Neuronal stem cell (in vitro differentiated cells): ENCODE results near the gene SMARCC1.

Source experiments
- DNase-seq: peaks from one replicate; pipeline ENCODE4 v3.0.0-alpha.2; 2013; ENCODE audit warnings: low spot score
- H2AFZ ChIP-seq: one replicate; pipeline ENCODE4 v1.6.1; 2013; ENCODE audit warnings: mild to moderate bottlenecking, low read length, inconsistent platforms
- H2AK5ac ChIP-seq: 2 replicates; pipeline ENCODE4 v1.6.1; 2013; ENCODE audit warnings: low read depth, mild to moderate bottlenecking, inconsistent platforms, low read length, moderate library complexity, mixed read lengths
- H2BK120ac ChIP-seq: 2 replicates; pipeline ENCODE4 v1.6.1; 2013; ENCODE audit warnings: low read depth, mild to moderate bottlenecking, inconsistent platforms, low read length, moderate library complexity, mixed read lengths
- H2BK12ac ChIP-seq: one replicate; pipeline ENCODE4 v1.6.1; 2013; ENCODE audit warnings: low read length, inconsistent platforms
- H2BK15ac ChIP-seq: 2 replicates; pipeline ENCODE4 v1.6.1; 2013; ENCODE audit warnings: mild to moderate bottlenecking, low read length, inconsistent platforms, mixed read lengths
- H2BK5ac ChIP-seq: one replicate; pipeline ENCODE4 v1.6.1; 2013; ENCODE audit warnings: inconsistent platforms, mild to moderate bottlenecking, low read length, moderate library complexity
- H3K14ac ChIP-seq: one replicate; pipeline ENCODE4 v1.6.1; 2013; ENCODE audit warnings: low read length, inconsistent platforms
- H3K18ac ChIP-seq: 2 replicates; pipeline ENCODE4 v1.6.1; 2013; ENCODE audit warnings: low read length, inconsistent platforms
- H3K23ac ChIP-seq: 2 replicates; pipeline ENCODE4 v1.6.1; 2013; ENCODE audit warnings: low read depth, mild to moderate bottlenecking, mixed read lengths, low read length, inconsistent platforms; ENCODE audit not compliant: poor library complexity
- H3K27ac ChIP-seq: replicated peaks from 3 replicates; pipeline ENCODE4 v1.5.1; 2013; ENCODE audit warnings: low read length, inconsistent platforms
- H3K27me3 ChIP-seq, 3 experiments: 2 replicates each; pipeline ENCODE4 v1.6.1; 2013; ENCODE audit warnings: low read length in 3 of 3, mild to moderate bottlenecking in 2 of 3, inconsistent platforms in 1 of 3, low read depth in 1 of 3, mixed read lengths in 1 of 3, moderate library complexity in 1 of 3; ENCODE audit not compliant: control insufficient read depth in 3 of 3, insufficient read depth in 3 of 3
- H3K36me3 ChIP-seq, 2 donors: replicated peaks in 1 of 2; 2 replicates each; pipeline ENCODE4 v1.6.1; 2013; ENCODE audit warnings: low read length in 2 of 2; ENCODE audit not compliant: control insufficient read depth in 2 of 2, insufficient read depth in 2 of 2
- H3K4ac ChIP-seq: 2 replicates; pipeline ENCODE4 v1.6.1; 2013; ENCODE audit warnings: inconsistent platforms, mild to moderate bottlenecking, low read length, moderate library complexity
- H3K4me1 ChIP-seq, 2 donors: 1 replicate in 1 of 2; 2 replicates in 1 of 2; pipeline ENCODE4 v1.6.1; 2013; ENCODE audit warnings: low read length in 2 of 2, low read depth in 1 of 2; ENCODE audit not compliant: control insufficient read depth in 2 of 2, insufficient read depth in 1 of 2
- H3K4me2 ChIP-seq: one replicate; pipeline ENCODE4 v1.6.1; 2013; ENCODE audit warnings: mild to moderate bottlenecking, low read length, inconsistent platforms; ENCODE audit not compliant: insufficient read depth, poor library complexity, severe bottlenecking
- H3K4me3 ChIP-seq, 2 donors: 2 replicates each; pipeline ENCODE4 v1.5.1; 2013; ENCODE audit warnings: low read length in 2 of 2, mild to moderate bottlenecking in 2 of 2, inconsistent platforms in 1 of 2, moderate library complexity in 1 of 2
- H3K79me1 ChIP-seq: one replicate; pipeline ENCODE4 v1.6.1; 2013; ENCODE audit warnings: low read depth, mild to moderate bottlenecking, inconsistent platforms, low read length, moderate library complexity
- H3K9ac ChIP-seq: one replicate; pipeline ENCODE4 v1.6.1; 2013; ENCODE audit warnings: mild to moderate bottlenecking, low read depth, low read length, inconsistent platforms; ENCODE audit not compliant: poor library complexity
- H3K9me3 ChIP-seq, 2 donors: replicated peaks in 1 of 2; 2 replicates each; pipeline versions ENCODE3 to v1.6.1; 2013; ENCODE audit warnings: low read length in 2 of 2, mild to moderate bottlenecking in 2 of 2, inconsistent platforms in 1 of 2, low read depth in 1 of 2, mixed read lengths in 1 of 2, moderate library complexity in 1 of 2; ENCODE audit not compliant: control insufficient read depth in 2 of 2, insufficient read depth in 1 of 2
- H4K8ac ChIP-seq: one replicate; pipeline ENCODE4 v1.6.1; 2013; ENCODE audit warnings: low read depth, mild to moderate bottlenecking, inconsistent platforms, low read length, moderate library complexity
- H4K91ac ChIP-seq: one replicate; pipeline ENCODE4 v1.6.1; 2013; ENCODE audit warnings: low read length, low read depth, mild to moderate bottlenecking, inconsistent platforms; ENCODE audit not compliant: poor library complexity
- WGBS, 2 donors: extraction: QIAGEN DNeasy Blood & Tissue Kit; methylation state at CpG; one replicate each; pipeline ENCODE4 v1.1.7; 2013; ENCODE audit warnings: missing lambda C conversion rate in 2 of 2, mixed read lengths in 1 of 2; ENCODE audit not compliant: insufficient read length in 2 of 2, insufficient replicate concordance in 1 of 2; ENCODE audit errors: extremely low coverage in 2 of 2; 5-methylcytosine and 5-hydroxymethylcytosine counted together

Gene SMARCC1

DNA sequence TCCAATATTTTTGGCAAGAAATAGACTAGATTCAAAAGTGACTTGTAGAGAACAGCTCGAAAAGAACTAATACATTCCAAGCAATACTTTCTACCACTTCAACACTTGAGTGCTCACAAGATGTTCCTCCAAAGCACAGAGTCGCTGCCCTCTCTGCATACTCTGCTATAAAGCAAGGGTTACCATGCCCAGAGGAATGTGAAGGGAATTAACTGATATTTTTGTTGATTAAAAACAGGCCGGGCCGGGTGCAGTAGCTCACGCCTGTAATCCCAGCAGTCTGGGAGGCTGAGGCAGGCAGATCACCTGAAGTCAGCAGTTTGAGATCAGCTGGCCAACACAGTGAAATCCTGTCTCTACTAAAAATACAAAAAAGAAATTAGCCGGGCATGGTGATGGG, 145.5 kb downstream of the SMARCC1 start:
- H3K4me2 ChIP-seq, result no peak overlapping the region
- H3K23ac ChIP-seq, result no peak overlapping the region
- no peak overlapping the region for H3K4ac ChIP-seq
- H2BK15ac ChIP-seq, result no peak overlapping the region
- H2BK5ac ChIP-seq, result no peak overlapping the region
- no peak overlapping the region for H3K14ac ChIP-seq
- no peaks in the 10 kb centered on the region for H3K27me3 ChIP-seq
- H3K27ac ChIP-seq, result no peak overlapping the region
- no peak overlapping the region for H3K9ac ChIP-seq
- H3K18ac ChIP-seq, result no peak overlapping the region
- peaks cover 13 to 98% of the 10 kb centered on the region in 2 donors for H3K36me3 ChIP-seq
- DNase-seq, result no peak
- no peaks in the 10 kb centered on the region for H3K79me1 ChIP-seq
- no peak overlapping the region for H4K8ac ChIP-seq
- no peak overlapping the region for H2AFZ ChIP-seq
- no peaks in the 10 kb centered on the region for H3K9me3 ChIP-seq
- H2AK5ac ChIP-seq, result no peak overlapping the region
- no peak overlapping the region for H2BK12ac ChIP-seq
- H3K4me3 ChIP-seq, result no peak overlapping the region
- H2BK120ac ChIP-seq, result no peak overlapping the region
- no CpG with 5 or more reads among the region's 6 CpGs for WGBS, 2 donors
- H4K91ac ChIP-seq, result no peak overlapping the region
- peaks cover 2 to 3% of the 10 kb centered on the region in 2 donors for H3K4me1 ChIP-seq

- Histone ChIP-seq H2BK15ac (no peak overlapping the region), H2BK5ac (no peak overlapping the region), H3K27me3 (no peaks in the 10 kb centered on the region), H2BK12ac (no peak overlapping the region), H3K23ac (no peak overlapping the region), H3K9ac (no peak overlapping the region), H3K9me3 (no peaks in the 10 kb centered on the region), H4K8ac (no peak overlapping the region), H3K36me3 (peaks cover 15 to 98% of the 10 kb centered on the region in 2 donors), H3K4ac (no peak overlapping the region), H3K79me1 (no peaks in the 10 kb centered on the region), H3K4me2 (no peak overlapping the region), H4K91ac (no peak overlapping the region), H3K18ac (no peak overlapping the region), H2BK120ac (no peak overlapping the region), H2AK5ac (no peak overlapping the region), H3K4me3 (no peak overlapping the region), H2AFZ (no peak overlapping the region), H3K27ac (no peak overlapping the region), H3K4me1 (peaks cover 2 to 3% of the 10 kb centered on the region in 2 donors), H3K14ac (no peak overlapping the region)
- no peak for DNase-seq
- no CpG with 5 or more reads among the region's 1 CpG for WGBS, 2 donors
Observed at GRCh38 chr3:47635536-47635935, 146.2 kb downstream of the SMARCC1 start.

DNA sequence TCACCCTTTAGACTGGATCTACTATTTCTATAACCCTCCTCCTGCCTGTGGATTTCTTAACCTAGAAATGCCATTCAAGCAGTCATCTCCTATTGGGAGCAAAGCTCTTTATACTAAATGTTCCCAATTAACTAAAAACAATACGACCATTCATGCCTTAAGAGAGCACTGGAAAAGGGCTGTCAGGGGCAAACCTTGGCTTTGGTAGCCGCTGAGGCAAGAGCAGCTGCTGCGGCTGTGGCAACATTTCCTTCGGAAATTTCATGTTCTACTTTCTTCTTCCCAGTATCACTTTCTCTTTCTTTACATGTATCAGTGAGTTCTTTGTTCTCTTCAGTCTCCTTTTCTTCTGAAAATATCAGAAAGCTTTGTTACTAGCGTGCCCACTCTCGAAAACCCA, 146.7 kb downstream of the SMARCC1 start:
- Histone ChIP-seq H3K14ac (no peak overlapping the region), H3K18ac (no peak overlapping the region), H3K36me3 (peaks cover 18 to 98% of the 10 kb centered on the region in 2 donors), H2BK5ac (no peak overlapping the region), H2BK12ac (no peak overlapping the region), H3K79me1 (no peaks in the 10 kb centered on the region), H3K27ac (no peak overlapping the region), H3K9me3 (no peaks in the 10 kb centered on the region), H3K9ac (no peak overlapping the region), H3K4ac (no peak overlapping the region), H3K23ac (no peak overlapping the region), H2BK15ac (no peak overlapping the region), H4K8ac (no peak overlapping the region), H2BK120ac (no peak overlapping the region), H2AFZ (no peak overlapping the region), H3K4me3 (no peak overlapping the region), H3K27me3 (no peaks in the 10 kb centered on the region), H2AK5ac (no peak overlapping the region), H4K91ac (no peak overlapping the region), H3K4me2 (no peak overlapping the region), H3K4me1 (peaks cover 2 to 3% of the 10 kb centered on the region in 2 donors)
- no peak for DNase-seq
- no CpG with 5 or more reads among the region's 6 CpGs for WGBS, 2 donors

GRCh38 chr3:47630810-47631209, 150.9 kb downstream of the SMARCC1 start:
- Histone ChIP-seq H2BK12ac (no peak overlapping the region), H2AK5ac (no peak overlapping the region), H3K27me3 (no peaks in the 10 kb centered on the region), H2BK120ac (no peak overlapping the region), H4K91ac (no peak overlapping the region), H3K9me3 (no peaks in the 10 kb centered on the region), H2BK15ac (no peak overlapping the region), H3K18ac (no peak overlapping the region), H3K4me2 (no peak overlapping the region), H4K8ac (no peak overlapping the region), H3K79me1 (no peaks in the 10 kb centered on the region), H3K4me1 (peaks cover 0 to 2% of the 10 kb centered on the region in 2 donors), H3K4me3 (no peak overlapping the region), H3K4ac (no peak overlapping the region), H3K27ac (no peak overlapping the region), H3K9ac (no peak overlapping the region), H2BK5ac (no peak overlapping the region), H2AFZ (no peak overlapping the region), H3K36me3 (peaks cover 31 to 98% of the 10 kb centered on the region in 2 donors), H3K23ac (no peak overlapping the region), H3K14ac (no peak overlapping the region)
- WGBS, 2 donors, result no CpG with 5 or more reads among the region's 1 CpG
- no peak for DNase-seq
